OCI-LY7 (cell line): Measurements from ENCODE around the gene ZNF451. TPM values are rescaled to one million over a fixed set of nuclear protein-coding genes. Genes with fewer than 3 reads are reported as not detected.
"Not testable (repeated sequence)": the region's sequence is repeated elsewhere in the genome, so short reads cannot be mapped to it uniquely, and the experiment has no call there.

Source experiments
- BruUV-seq: library from RNA; stranded (reverse); fragments of 400-500 nt; replicated peaks from 2 replicates; lab custom pipeline; 2021; lab: Mats Ljungman, UMichigan
- CTCF ChIA-PET: fragments of 300-600 bp; sonication (Branson Sonifier 250); formaldehyde crosslinking; loops from one replicate; lab custom pipeline; 2022; ENCODE audit warnings: antibody characterized with exemption; ENCODE audit not compliant: unreplicated experiment; lab: Charles Lee
- POLR2A ChIA-PET: fragments of 300-600 bp; sonication (Branson Sonifier 250); formaldehyde crosslinking; loops from one replicate; lab custom pipeline; 2022; ENCODE audit warnings: antibody characterized with exemption; lab: Charles Lee
- DNase-seq: peaks from one replicate; pipeline ENCODE4 v3.0.0-alpha.2; 2015; ENCODE audit warnings: low spot score
- H2AFZ ChIP-seq: fragments of 200-600 bp; sonication (generic), shearing (Covaris generic); 2 replicates; pipeline ENCODE4 v1.6.1; 2014; ENCODE audit warnings: mild to moderate bottlenecking, antibody characterized with exemption, low read length, moderate library complexity
- H3K27ac ChIP-seq: fragments of 200-600 bp; sonication (generic); 2 replicates; pipeline ENCODE4 v1.5.1; 2014; ENCODE audit warnings: mixed run types, low read depth, mild to moderate bottlenecking, moderate library complexity, low read length, inconsistent platforms; ENCODE audit not compliant: poor library complexity, severe bottlenecking
- H3K36me3 ChIP-seq: fragments of 200-600 bp; sonication (generic); 2 replicates; pipeline ENCODE4 v1.6.1; 2014; ENCODE audit warnings: mild to moderate bottlenecking, antibody characterized with exemption, low read length, moderate library complexity, mixed read lengths; ENCODE audit not compliant: insufficient read depth
- H3K4me1 ChIP-seq: fragments of 200-600 bp; sonication (generic); 2 replicates; pipeline ENCODE4 v1.5.1; 2014; ENCODE audit warnings: mild to moderate bottlenecking, low read length; ENCODE audit not compliant: insufficient read depth, poor library complexity, severe bottlenecking
- H3K4me2 ChIP-seq: fragments of 200-600 bp; sonication (generic); 2 replicates; pipeline ENCODE4 v1.6.1; 2014; ENCODE audit warnings: mild to moderate bottlenecking, low read length
- H3K4me3 ChIP-seq: fragments of 200-600 bp; sonication (generic); 2 replicates; pipeline ENCODE4 v1.5.1; 2014; ENCODE audit warnings: mild to moderate bottlenecking, low read depth, low read length; ENCODE audit not compliant: poor library complexity, severe bottlenecking
- H3K79me2 ChIP-seq: fragments of 200-600 bp; sonication (generic); 2 replicates; pipeline ENCODE4 v1.6.1; 2016; ENCODE audit warnings: low read depth, mild to moderate bottlenecking, low read length, moderate library complexity, mixed read lengths; ENCODE audit not compliant: insufficient read depth
- H3K9me2 ChIP-seq: fragments of 200-600 bp; sonication (generic); 2 replicates; pipeline ENCODE4 v1.6.1; 2016; ENCODE audit warnings: mild to moderate bottlenecking, low read length, mixed read lengths; ENCODE audit not compliant: insufficient read depth
- H3K9me3 ChIP-seq: fragments of 200-600 bp; sonication (generic); 2 replicates; pipeline ENCODE4 v1.6.1; 2014; ENCODE audit warnings: mild to moderate bottlenecking, mixed run types, low read length, mixed read lengths
- H4K20me1 ChIP-seq: fragments of 200-600 bp; sonication (generic); 2 replicates; pipeline ENCODE4 v1.6.1; 2014; ENCODE audit warnings: mild to moderate bottlenecking, antibody characterized with exemption, low read length, moderate library complexity, mixed read lengths; ENCODE audit not compliant: insufficient read depth
- EZH2phosphoT487 ChIP-seq: fragments of 200-600 bp; sonication (generic); IDR thresholded peaks from 2 replicates; pipeline ENCODE4 v1.6.1; 2018; ENCODE audit warnings: low read depth, borderline replicate concordance, mild to moderate bottlenecking, mixed run types, antibody characterized with exemption, low read length, moderate library complexity, mixed read lengths
- intact Hi-C: fragments of 100-400 bp; cut with micrococcal nuclease; formaldehyde crosslinking; loops from one replicate; pipeline ENCODE4 v1.10.0; 2022; ENCODE audit not compliant: unreplicated experiment
- total RNA-seq, 2 experiments: library from RNA; depleted of rRNA in 1 of 2; stranded (reverse); fragments of >200 nt in 1 of 2; shearing (Covaris generic) in 1 of 2; gene quantifications; 2 replicates each; pipeline ENCODE4 v1.2.3, GENCODE V29; 2014 to 2022
- TF ChIP-seq, protein P1 (sequence below): fragments of 200-600 bp; sonication (generic); conservative IDR thresholded peaks from 2 replicates; pipeline ENCODE4 v1.5.1; 2014; ENCODE audit warnings: mild to moderate bottlenecking, antibody characterized with exemption, low read length, moderate library complexity, mixed read lengths

The ZNF451 gene
- total RNA-seq, 2 experiments from 2014 or later, result 50.0 to 66.7 TPM

DNA sequence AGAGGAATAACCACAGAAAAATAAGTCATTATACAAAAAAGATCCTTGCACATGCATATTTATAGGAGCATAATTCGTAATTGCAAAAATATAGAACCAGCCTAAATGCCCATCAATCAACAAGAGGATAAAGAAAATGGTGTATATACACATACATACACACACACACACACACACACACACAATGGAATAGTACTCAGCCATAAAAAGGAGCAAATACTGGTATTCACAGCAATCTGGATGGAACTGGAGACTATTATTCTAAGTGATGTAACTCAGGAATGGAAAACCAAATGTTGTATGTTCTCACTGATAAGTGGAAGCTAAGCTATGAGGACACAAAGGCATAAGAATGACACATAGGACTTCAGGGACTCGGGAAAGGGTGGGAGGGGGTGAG lies 45.4 kb upstream of the ZNF451 start:
- TF ChIP-seq, protein P1, sequence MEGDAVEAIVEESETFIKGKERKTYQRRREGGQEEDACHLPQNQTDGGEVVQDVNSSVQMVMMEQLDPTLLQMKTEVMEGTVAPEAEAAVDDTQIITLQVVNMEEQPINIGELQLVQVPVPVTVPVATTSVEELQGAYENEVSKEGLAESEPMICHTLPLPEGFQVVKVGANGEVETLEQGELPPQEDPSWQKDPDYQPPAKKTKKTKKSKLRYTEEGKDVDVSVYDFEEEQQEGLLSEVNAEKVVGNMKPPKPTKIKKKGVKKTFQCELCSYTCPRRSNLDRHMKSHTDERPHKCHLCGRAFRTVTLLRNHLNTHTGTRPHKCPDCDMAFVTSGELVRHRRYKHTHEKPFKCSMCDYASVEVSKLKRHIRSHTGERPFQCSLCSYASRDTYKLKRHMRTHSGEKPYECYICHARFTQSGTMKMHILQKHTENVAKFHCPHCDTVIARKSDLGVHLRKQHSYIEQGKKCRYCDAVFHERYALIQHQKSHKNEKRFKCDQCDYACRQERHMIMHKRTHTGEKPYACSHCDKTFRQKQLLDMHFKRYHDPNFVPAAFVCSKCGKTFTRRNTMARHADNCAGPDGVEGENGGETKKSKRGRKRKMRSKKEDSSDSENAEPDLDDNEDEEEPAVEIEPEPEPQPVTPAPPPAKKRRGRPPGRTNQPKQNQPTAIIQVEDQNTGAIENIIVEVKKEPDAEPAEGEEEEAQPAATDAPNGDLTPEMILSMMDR, result no peak
- TF ChIP-seq EZH2phosphoT487, result no peak
- no peaks in the 10 kb centered on the region for H3K9me3 ChIP-seq
- ChIA-PET POLR2A (interaction anchor here (0.7 to 1.6 kb wide), 2 partner anchors 85 to 519 kb away, joined by 3 read pairs; no protein-coding TSS in a partner anchor), CTCF (no interaction called here)
- H3K27ac ChIP-seq, result no peak overlapping the region
- peaks cover 9% of the 10 kb centered on the region; the same call in 1 of the 2 replicates for H4K20me1 ChIP-seq
- no TSS peak for BruUV-seq
- H3K4me1 ChIP-seq, result peaks cover 19% of the 10 kb centered on the region
- H3K4me3 ChIP-seq, result no peak overlapping the region
- intact Hi-C loops, result no loop called here
- no peak overlapping the region for H3K4me2 ChIP-seq
- DNase-seq, result no peak
- H3K79me2 ChIP-seq, result peaks cover 18% of the 10 kb centered on the region
- H2AFZ ChIP-seq, result no peak overlapping the region
- peaks cover 15% of the 10 kb centered on the region for H3K36me3 ChIP-seq
- H3K9me2 ChIP-seq, result no peaks in the 10 kb centered on the region

DNA sequence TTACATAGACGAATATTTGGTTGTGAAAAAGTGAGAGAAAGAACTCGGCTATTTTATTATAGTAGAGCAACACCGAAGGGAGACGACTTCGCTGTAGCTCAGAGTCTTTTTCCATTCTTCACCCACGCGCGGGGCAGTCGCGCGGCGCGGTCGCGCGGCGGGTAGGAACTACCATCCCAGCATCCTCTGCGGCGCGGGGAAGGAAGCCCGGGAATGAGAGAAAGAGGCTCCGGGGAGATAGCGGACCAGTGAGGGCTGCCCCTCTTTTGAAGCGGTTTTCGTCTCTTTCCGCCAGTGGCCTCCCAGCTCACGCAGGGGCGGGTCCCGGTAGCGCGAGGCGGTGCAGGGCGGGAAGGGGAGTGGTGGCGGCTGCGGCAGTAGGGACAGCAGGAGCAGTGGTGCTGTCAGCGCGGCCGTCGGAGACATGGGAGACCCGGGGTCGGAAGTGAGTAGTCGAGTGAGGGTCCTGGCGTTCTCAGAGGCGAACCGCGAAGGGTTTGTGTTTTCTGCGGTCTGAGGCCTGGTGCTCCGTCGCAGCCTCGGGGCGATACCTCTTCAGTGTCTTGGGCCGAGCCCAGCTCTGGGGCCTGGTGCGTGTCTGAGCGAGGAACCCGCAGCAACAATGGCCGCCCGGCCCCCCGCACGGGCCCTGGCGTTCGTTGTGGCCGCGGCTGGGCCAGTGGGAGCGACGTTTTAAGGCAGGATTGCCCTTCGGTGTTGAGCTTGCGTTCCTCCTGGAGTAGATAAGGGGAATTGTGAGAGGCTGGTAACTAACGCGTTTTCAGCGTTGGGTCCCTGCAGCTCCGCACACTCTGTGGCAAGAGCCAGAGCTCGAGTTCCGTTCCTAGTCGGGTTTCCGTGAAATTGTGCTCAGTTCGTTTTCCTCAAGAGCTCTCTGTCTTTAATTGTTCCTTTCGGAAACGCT lies 43.4 kb upstream of the ZNF451 start, which contains the start of gene KIAA1586:
TSS of gene KIAA1586 (plus strand) at position 362 of the 925 bp plus-strand sequence. CDS start at position 425, 63 bp downstream.
- H4K20me1 ChIP-seq, BruUV-seq, CTCF ChIA-PET, H3K9me3 ChIP-seq, H3K9me2 ChIP-seq: not testable (repeated sequence)
- Histone ChIP-seq H3K4me3 (peak within 1 kb of the TSS; percentile 70), H3K79me2 (peaks cover 35% of the 10 kb centered on the region), H3K27ac (peak within 1 kb of the TSS; percentile 56), H2AFZ (peak within 1 kb of the TSS; percentile 97), H3K4me2 (peak within 1 kb of the TSS; percentile 79), H3K4me1 (peaks cover 24% of the 10 kb centered on the region), H3K36me3 (peaks cover 36% of the 10 kb centered on the region)
- POLR2A ChIA-PET, result interaction anchor here (0.5 to 1.6 kb wide), 10 partner anchors 9 to 126 kb away, joined by 3 to 9 read pairs (median 3); partner anchors contain the start of gene BAG2
- DNase-seq, result peak; percentile 86
- intact Hi-C loops, result loop anchor here (1.0 to 2.0 kb wide), 3 partner anchors 91 to 270 kb away; partner anchors contain the start of genes BAG2, BEND6 and PRIM2

GRCh38 chr6:57047257-57047585 lies 42.8 kb upstream of the ZNF451 start:
- intact Hi-C loops, result loop anchor here (2.0 kb wide), 1 partner anchor 270 kb away; the partner anchor contains the start of gene PRIM2
- H4K20me1 ChIP-seq, H3K9me2 ChIP-seq, BruUV-seq, H3K9me3 ChIP-seq, H3K4me2 ChIP-seq, H3K27ac ChIP-seq, H2AFZ ChIP-seq, DNase-seq, H3K4me3 ChIP-seq, CTCF ChIA-PET, POLR2A ChIA-PET: not testable (repeated sequence)
- Histone ChIP-seq H3K36me3 (peaks cover 42% of the 10 kb centered on the region), H3K79me2 (peaks cover 35% of the 10 kb centered on the region), H3K4me1 (peaks cover 24% of the 10 kb centered on the region)

- Histone ChIP-seq H3K36me3 (peaks cover 48% of the 10 kb centered on the region), H3K4me3 (peak overlapping the region; percentile 64), H3K4me2 (peak overlapping the region; percentile 71), H3K79me2 (peaks cover 35% of the 10 kb centered on the region), H3K4me1 (peaks cover 24% of the 10 kb centered on the region)
- H3K27ac ChIP-seq, BruUV-seq, DNase-seq, CTCF ChIA-PET, H3K9me2 ChIP-seq, POLR2A ChIA-PET, H3K9me3 ChIP-seq, H4K20me1 ChIP-seq, H2AFZ ChIP-seq: not testable (repeated sequence)
- intact Hi-C loops, result loop anchor here (2.0 kb wide), 1 partner anchor 269 kb away; the partner anchor contains the start of gene PRIM2
These were observed 42.1 kb upstream of the ZNF451 start for GRCh38 chr6:57047859-57048258.
